GM18508 (cell line): ENCODE measurements around the gene NDUFB2.
"Not testable (repeated sequence)": the region's sequence is repeated elsewhere in the genome, so short reads cannot be mapped to it uniquely, and the experiment has no call there.

Source experiments
- ATAC-seq: cut with Tn5 transposase; IDR thresholded peaks from one replicate; pipeline ENCODE4 v1.9.1; 2021; ENCODE audit warnings: moderate number of reproducible peaks; ENCODE audit not compliant: insufficient read depth, unreplicated experiment

Gene NDUFB2

GRCh38 chr7:140671966-140672365 is 24.5 kb upstream of the NDUFB2 start:
- no peak for ATAC-seq

DNA sequence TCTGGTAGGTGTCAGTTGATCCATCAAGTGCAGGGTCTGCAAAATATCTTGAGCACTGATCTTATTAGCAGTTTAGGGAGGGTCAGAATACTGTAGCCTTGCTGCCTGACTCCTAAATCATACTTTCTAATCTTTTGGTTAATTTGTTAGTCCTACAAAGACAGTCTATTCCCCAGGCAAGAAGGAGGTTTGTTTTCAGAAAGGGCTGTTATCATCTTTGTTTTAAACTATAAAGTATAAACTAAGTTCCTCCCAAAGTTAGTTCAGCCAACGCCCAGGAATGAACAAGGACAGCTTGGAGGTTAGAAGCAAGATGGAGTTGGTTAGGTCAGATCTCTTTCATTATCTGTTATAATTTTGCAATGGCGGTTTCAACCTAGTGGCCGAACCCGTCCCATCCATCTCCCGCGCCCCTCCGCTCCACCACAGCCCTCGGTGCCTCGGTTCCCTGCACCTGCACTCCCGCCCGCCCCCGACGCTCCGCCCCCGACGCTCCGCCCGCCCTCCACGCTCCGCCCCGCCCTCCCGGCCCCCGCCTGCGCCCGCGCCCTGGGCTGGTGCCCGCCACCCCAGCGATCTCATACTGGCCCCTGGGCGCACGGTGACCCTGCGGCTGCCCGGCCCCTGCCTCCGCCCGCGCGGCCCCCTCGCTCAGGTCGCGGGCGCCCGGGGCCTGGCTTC is 24.0 kb upstream of the NDUFB2 start, which contains the start of gene ADCK2:
Gene ADCK2, plus strand, starts transcription at position 564 of the 681 bp plus-strand sequence. CDS start 386 bp downstream, outside the sequence.
- ATAC-seq, result no peak

GRCh38 chr7:140673063-140673773 is 23.3 kb upstream of the NDUFB2 start:
- no peak for ATAC-seq

DNA sequence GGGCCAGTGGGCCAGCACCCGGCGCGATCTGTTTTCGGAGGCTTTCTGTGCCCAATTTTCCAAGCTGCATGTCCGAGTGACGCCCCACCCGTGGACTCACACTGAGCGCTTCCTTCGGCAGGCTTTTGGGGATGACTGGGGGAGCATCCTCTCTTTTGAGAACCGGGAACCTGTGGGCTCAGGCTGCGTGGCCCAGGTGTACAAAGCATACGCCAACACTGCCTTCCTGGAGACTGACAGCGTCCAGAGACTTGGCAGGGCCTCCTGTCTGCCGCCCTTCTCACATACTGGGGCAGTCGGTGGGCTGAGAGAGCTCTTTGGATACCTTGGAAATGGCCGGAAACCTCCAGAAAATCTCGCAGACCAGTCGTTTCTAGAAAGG is 22.7 kb upstream of the NDUFB2 start:
- ATAC-seq, result no peak

DNA sequence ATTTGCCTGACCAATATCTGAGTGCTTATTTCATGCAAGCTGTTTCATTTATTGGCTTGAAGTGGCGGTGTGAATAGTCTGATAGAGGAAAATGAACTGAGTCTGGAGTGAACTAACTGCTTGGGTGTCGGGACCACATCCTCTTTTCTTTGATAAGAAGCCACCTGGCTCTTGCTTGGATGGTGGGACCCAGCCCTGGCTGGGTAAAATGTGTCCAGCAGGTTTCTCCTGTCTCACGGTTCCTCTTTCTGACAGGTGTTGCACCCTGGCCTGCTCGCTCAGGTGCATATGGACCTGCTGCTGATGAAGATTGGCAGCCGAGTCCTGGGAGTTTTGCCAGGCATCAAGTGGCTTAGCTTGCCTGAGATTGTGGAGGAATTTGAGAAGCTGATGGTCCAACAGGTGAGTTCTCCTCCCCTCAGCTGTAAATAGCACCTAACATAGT is 22.1 kb upstream of the NDUFB2 start:
- peak; percentile 31 for ATAC-seq

DNA sequence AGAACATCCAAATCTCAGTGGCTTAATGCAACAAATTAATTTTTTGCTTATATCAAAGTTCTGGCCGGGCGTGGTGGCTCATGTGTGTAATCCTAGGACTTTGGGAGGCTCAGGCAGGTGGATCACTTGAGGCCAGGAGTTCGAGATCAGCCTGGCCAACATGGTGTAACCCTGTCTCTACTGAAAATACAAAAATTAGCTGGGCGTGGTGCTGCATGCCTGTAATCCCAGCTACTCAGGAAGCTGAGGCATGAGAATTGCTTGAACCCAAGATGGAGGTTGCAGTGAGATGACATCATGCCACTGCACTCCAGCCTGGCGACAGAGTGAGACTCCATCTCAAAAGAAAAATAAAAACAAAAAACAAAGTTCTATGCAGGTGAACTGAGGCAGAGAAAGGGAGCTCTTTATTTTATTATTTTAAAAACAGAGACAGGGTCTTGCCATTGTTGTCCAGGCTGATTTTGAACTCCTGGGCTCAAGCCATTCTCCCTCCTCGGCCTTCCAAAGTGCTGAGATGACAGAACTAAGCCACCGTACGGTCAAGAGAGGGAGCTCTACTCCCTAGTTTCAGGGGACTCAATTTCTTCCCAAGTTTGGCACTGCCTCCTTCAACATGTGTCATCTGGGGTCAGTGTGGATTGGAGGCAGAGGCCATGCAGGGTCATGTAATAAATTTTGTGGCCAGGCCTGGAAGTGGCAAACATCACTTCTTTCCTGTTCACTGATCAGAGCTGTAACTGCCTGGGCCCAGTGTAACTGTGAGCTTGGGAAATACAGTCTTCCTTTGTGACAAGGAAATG is 21.4 kb upstream of the NDUFB2 start:
- ATAC-seq, result no peak

GRCh38 chr7:140675726-140676125 is 20.8 kb upstream of the NDUFB2 start:
- no peak for ATAC-seq

GRCh38 chr7:140676306-140676705 is 20.2 kb upstream of the NDUFB2 start:
- ATAC-seq, result peak; percentile 47

DNA sequence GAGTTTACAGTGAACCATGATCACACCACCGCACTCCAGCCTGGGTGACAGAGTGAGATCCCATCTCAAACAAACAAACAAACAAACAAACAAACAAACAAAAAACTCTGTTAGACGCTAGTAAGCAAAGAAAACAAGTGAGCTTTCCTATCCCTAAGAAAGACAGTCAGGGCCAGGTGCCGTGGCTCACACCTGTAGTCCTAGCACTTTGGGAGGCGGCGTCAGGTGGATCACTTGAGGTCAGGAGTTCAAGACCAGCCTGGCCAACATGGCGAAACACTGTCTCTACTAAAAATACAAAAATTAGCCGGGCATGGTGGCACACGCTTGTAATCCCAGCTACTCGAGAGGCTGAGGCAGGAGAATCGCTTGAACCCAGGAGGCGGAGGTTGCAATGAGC is 19.6 kb upstream of the NDUFB2 start:
- not testable (repeated sequence) for ATAC-seq

- no peak for ATAC-seq
These were observed 19.0 kb upstream of the NDUFB2 start for GRCh38 chr7:140677496-140677895.

DNA sequence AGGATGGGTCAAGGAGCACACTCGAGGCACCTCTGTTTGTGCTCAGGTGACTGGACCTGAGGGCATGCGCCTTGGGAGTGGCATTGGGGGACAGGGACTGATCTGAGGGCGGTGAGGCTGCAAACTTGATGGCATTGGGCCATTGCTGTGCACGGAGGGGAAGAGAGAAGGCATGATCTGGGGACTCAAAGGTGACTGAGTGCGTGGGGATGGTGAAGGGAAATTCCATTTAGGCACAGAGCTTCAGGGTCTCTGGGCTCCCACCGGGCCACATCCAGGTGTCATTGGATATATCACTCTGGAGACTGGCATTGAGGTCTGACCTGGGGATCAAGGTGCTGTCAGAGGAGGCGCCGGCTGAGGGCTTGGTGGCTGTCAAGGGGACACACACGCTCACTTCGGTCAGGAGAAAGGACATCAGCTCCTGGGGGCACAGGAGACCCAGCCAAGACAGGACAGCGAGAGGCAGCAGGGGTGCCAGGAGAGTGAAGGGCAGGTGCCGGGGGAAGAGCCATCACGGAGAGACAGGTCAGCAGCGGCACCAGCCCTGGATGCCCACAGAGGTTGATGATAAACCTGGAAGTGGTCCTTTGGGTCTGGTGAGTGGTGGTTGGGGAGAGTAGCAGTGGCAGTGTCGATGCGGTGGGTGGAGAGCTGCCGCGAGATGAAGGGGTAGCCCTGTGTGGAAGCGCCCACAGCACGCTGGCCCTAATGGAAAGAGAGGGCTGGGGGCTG is 18.3 kb upstream of the NDUFB2 start:
- no peak for ATAC-seq

DNA sequence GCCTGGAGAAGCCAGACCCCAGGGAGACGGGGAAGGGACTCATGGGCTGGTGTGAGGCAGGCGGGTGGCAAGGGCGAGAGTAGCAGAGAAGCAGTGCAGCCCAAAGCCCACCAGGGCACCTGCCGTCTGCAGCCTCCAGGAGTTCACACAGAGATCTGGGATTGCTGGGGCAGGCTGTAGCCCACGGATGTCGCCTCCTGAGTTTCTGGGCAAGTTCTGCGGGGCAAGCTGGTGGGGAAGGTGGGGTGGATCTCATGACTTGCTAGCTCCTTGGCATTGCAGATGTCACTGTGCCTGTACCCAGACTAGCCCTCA is 17.7 kb upstream of the NDUFB2 start:
- ATAC-seq, result no peak

DNA sequence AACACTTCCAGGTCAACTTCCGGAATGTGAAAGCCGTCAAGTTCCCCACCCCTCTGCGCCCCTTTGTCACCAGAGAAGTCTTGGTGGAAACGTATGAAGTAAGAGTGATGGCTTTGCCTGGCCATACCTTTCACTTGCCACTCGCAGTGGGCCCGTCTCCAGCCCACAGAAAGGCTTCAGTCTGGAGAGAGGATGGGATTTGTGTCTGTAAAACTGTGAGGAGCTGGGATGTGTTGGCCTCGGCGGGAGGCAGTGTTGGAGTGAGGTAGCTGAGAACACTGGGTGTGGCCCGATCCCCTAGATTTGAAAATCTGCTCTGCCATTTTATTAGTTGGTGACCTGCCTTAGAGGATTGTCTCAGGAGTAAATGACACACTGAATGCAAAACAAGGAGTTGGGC is 17.3 kb upstream of the NDUFB2 start:
- no peak for ATAC-seq

- ATAC-seq, result no peak
These were observed 15.6 kb upstream of the NDUFB2 start for GRCh38 chr7:140680886-140681285.

- ATAC-seq, result no peak
These were observed 14.7 kb upstream of the NDUFB2 start for GRCh38 chr7:140681766-140682165.

DNA sequence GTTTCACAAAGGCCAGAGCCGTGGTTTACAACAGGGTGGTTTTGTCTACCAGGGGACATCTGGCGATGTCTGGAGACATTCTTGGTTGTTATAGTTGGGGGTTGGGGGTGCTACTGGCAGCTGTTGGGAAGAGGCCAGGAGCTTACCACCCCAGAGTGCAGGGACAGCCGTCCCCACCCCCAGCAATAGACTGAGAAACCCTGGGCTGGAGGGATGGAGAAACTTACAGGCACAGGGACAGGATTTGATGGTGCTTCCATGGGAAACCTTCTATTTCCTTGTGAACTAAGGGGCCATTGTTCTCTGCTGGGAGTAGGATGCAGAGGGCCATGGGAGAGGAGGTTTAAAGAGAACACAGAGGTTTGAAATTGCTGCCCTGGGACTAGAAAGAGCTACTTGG is 12.9 kb upstream of the NDUFB2 start:
- no peak for ATAC-seq

DNA sequence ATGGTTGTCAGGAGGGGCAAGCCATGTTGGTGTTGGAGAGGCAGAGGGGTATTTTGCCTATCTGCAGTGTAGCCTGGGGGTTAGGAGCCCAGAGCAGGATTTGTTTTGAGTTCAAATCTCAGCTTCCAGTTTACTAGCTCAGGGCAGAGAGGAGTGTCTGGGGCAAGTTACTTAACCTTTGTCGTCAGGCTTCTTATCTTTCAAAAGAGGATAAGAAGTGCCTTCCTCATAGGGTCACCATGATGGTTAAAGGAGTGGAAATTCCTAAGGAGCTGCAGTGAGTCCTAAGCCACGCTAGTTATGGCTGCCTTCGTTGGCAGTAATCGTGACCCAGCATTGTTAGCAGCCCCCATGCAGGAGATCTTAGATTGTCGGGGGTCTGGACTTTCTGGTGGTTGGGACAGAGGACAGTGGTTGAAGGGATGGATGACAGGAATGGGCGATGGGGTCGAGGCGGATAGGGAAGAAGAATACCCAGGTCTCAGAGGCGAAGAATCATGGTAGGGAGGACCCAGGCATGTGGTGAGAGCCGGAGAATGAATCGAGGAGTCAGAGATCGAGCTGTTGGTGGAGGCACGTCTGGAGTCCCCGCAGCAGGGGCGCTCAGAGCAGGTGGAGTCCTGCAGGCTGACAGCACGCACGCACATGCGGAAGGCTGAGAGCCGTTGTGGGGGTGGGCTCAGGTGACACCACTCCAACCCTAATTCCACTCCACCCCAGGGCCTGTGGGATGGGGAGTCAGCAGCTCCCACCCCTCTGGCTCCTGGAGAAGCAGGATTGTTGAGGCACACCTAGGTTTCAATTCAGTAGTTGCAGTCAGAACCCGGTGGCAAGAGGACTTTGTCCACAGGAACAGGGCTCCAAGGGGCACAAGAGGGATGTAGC is 12.2 kb upstream of the NDUFB2 start:
- ATAC-seq, result no peak

DNA sequence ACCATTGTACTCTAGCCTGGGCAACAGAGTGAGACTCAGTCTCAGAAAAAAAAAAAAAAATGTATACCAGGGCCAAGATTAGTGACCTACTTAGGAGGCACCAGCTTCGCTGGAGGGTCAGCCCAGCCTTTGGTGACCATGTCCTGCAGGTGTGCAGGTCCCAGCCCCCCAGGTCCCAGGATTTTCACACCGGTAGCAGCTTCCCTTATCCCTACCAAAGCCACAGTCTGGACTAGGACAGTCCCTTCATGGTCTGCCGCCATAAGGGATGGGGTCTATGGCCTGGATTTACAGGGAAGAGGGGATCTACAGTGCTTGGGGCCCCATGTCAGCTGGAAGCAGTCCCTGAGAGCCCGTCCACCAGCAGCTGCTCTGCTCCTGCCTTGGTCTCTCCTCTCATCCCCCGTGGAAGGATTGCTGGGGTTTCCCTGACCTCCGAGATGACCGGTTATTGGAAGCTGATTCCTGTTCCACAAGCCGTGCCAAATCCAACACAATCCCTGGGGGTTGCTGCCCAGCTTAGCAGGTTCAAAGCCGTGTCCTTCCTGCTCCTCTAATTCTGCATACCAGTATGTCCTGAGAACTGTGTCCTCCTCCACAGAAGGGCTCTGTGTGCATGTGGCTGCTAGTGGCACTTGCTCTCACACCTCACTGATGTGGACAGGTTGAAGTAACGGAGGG is 11.0 kb upstream of the NDUFB2 start:
- no peak for ATAC-seq

DNA sequence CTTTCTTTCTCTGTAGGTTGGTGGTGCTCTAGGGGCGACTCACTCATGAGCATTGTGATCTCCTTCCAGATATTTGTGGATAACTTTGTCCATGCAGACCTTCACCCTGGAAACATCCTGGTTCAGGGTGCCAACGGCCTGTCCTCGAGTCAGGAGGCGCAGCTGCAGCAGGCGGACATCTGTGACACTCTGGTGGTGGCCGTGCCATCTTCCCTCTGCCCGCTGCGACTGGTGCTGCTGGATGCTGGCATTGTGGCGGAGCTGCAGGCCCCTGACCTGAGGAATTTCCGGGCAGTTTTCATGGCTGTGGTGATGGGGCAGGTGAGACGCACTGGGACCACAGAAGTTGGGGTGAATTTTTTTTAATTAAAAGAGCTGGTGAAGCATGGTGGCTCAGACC is 9.6 kb upstream of the NDUFB2 start:
- no peak for ATAC-seq
